ENCODE measurements around the gene ANTXR1. TPM values are rescaled to one million over a fixed set of nuclear protein-coding genes. Genes with fewer than 3 reads are reported as not detected.

ANTXR1 gene
- total and polyA plus RNA-seq, 2 of the 8 experiments (the other 6 are each of a cell fraction or from before 2014, with no cell fraction given): 15.8 to 44.3 TPM

DNA sequence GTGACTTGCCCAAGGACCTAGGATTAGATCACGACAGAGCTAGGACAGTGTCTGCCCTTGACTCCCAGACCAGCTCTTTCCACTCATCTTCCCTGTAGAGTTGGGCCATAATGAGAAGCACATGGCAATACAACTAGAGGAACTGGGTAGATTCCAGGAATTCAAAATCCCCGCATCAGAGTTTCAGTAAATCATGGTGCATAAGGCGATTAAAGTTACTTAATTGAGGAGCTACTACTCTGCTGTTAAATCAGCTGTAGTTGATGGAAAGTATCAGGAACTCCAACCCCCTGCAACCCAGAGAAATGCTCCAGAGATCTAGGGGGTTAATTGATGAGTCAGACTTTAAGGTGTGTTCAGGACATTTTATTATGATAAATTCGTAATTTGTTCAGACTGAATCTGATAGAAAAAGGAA is 5.7 kb downstream of the ANTXR1 start (continued):
- TF ChIP-seq, protein P1, sequence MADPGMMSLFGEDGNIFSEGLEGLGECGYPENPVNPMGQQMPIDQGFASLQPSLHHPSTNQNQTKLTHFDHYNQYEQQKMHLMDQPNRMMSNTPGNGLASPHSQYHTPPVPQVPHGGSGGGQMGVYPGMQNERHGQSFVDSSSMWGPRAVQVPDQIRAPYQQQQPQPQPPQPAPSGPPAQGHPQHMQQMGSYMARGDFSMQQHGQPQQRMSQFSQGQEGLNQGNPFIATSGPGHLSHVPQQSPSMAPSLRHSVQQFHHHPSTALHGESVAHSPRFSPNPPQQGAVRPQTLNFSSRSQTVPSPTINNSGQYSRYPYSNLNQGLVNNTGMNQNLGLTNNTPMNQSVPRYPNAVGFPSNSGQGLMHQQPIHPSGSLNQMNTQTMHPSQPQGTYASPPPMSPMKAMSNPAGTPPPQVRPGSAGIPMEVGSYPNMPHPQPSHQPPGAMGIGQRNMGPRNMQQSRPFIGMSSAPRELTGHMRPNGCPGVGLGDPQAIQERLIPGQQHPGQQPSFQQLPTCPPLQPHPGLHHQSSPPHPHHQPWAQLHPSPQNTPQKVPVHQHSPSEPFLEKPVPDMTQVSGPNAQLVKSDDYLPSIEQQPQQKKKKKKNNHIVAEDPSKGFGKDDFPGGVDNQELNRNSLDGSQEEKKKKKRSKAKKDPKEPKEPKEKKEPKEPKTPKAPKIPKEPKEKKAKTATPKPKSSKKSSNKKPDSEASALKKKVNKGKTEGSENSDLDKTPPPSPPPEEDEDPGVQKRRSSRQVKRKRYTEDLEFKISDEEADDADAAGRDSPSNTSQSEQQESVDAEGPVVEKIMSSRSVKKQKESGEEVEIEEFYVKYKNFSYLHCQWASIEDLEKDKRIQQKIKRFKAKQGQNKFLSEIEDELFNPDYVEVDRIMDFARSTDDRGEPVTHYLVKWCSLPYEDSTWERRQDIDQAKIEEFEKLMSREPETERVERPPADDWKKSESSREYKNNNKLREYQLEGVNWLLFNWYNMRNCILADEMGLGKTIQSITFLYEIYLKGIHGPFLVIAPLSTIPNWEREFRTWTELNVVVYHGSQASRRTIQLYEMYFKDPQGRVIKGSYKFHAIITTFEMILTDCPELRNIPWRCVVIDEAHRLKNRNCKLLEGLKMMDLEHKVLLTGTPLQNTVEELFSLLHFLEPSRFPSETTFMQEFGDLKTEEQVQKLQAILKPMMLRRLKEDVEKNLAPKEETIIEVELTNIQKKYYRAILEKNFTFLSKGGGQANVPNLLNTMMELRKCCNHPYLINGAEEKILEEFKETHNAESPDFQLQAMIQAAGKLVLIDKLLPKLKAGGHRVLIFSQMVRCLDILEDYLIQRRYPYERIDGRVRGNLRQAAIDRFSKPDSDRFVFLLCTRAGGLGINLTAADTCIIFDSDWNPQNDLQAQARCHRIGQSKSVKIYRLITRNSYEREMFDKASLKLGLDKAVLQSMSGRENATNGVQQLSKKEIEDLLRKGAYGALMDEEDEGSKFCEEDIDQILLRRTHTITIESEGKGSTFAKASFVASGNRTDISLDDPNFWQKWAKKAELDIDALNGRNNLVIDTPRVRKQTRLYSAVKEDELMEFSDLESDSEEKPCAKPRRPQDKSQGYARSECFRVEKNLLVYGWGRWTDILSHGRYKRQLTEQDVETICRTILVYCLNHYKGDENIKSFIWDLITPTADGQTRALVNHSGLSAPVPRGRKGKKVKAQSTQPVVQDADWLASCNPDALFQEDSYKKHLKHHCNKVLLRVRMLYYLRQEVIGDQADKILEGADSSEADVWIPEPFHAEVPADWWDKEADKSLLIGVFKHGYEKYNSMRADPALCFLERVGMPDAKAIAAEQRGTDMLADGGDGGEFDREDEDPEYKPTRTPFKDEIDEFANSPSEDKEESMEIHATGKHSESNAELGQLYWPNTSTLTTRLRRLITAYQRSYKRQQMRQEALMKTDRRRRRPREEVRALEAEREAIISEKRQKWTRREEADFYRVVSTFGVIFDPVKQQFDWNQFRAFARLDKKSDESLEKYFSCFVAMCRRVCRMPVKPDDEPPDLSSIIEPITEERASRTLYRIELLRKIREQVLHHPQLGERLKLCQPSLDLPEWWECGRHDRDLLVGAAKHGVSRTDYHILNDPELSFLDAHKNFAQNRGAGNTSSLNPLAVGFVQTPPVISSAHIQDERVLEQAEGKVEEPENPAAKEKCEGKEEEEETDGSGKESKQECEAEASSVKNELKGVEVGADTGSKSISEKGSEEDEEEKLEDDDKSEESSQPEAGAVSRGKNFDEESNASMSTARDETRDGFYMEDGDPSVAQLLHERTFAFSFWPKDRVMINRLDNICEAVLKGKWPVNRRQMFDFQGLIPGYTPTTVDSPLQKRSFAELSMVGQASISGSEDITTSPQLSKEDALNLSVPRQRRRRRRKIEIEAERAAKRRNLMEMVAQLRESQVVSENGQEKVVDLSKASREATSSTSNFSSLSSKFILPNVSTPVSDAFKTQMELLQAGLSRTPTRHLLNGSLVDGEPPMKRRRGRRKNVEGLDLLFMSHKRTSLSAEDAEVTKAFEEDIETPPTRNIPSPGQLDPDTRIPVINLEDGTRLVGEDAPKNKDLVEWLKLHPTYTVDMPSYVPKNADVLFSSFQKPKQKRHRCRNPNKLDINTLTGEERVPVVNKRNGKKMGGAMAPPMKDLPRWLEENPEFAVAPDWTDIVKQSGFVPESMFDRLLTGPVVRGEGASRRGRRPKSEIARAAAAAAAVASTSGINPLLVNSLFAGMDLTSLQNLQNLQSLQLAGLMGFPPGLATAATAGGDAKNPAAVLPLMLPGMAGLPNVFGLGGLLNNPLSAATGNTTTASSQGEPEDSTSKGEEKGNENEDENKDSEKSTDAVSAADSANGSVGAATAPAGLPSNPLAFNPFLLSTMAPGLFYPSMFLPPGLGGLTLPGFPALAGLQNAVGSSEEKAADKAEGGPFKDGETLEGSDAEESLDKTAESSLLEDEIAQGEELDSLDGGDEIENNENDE (IDR thresholded peaks at IDR 0.05; ENCODE audit: insufficient replicate concordance, low read length): no peak
- TF ChIP-seq RXRA (IDR thresholded peaks at IDR 0.05; ENCODE audit: insufficient read depth, low read depth, low read length) (no peak), GABPA (IDR thresholded peaks at IDR 0.05; ENCODE audit: borderline replicate concordance, insufficient read depth, low read length) (no peak)

Measured in H1 (cell line).